ENCODE measurements around the gene CHEK1. TPM values are rescaled to one million over a fixed set of nuclear protein-coding genes. Genes with fewer than 3 reads are reported as not detected.

Gene CHEK1
- total and polyA plus RNA-seq, 2 of the 4 experiments (the other 2 are of a cell fraction): 16.0 to 22.6 TPM

DNA sequence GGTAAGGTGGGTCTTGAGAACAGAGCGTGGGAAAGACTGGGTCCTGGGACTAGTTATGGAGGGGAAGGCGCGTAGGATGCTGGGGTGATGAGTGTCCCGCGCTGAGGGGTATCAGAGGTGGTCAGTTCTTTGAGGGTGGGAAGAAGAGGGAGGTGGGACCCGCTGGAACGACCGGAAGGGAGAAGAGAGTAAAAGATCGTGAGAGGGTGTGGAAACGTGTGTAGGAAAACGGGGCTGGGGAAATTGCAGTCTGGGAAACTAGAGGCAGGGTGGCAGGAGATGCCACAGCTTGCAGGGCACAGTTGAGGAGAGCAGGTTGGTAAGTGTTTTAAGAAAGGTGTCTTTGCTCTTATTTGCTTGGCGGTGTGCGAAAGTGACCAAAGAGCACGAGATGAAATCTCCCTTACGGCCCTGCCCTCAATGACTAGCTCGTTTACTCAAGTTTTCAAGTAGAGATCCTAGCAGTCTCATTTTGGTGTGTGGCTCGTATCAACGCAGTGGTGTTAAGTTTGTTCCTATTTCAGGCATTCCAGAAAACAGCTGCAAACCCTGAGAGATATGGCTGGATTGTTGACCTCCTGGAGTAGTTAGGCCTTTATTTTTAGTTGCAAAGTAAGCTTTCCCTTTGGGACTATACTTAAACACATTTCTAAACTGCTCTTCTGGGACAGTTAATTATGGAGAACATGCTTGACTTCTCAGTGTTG, 31.7 kb upstream of the CHEK1 start:
- TF ChIP-seq, protein P1, sequence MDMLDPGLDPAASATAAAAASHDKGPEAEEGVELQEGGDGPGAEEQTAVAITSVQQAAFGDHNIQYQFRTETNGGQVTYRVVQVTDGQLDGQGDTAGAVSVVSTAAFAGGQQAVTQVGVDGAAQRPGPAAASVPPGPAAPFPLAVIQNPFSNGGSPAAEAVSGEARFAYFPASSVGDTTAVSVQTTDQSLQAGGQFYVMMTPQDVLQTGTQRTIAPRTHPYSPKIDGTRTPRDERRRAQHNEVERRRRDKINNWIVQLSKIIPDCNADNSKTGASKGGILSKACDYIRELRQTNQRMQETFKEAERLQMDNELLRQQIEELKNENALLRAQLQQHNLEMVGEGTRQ (IDR thresholded peaks at IDR 0.05; ENCODE audit: low read depth, low read length): no peak
- Histone ChIP-seq H4K20me1 (ENCODE audit: insufficient read depth, low read length) (peaks cover 6% of the 10 kb centered on the region; the same call in 1 of the 2 replicates), H2BK15ac (ENCODE audit: low read depth, low read length) (no peak overlapping the region), H3K18ac (ENCODE audit: low read depth, low read length) (peak overlapping the region; percentile 62; the same call in 1 of the 2 replicates), H4K8ac (ENCODE audit: low read depth in 2 of 2, low read length in 2 of 2) (peak overlapping the region; percentile 75 to 90), H3K4me1 (ENCODE audit: control insufficient read depth, insufficient read depth, low read length) (0 out of 2 replicates have a peak, but pooled peaks cover 2% of the 10 kb centered on the region), H3K27ac (ENCODE audit: insufficient read depth, low read length) (peak overlapping the region; percentile 87), H3K27me3 (ENCODE audit: control insufficient read depth, insufficient read depth, low read length) (no peaks in the 10 kb centered on the region), H4K5ac (ENCODE audit: low read depth, low read length) (peak overlapping the region; percentile 78), H3K23ac (ENCODE audit: low read depth, low read length) (peak overlapping the region; percentile 96), H3K4me2 (ENCODE audit: low read depth, low read length) (peak overlapping the region; percentile 97), H2AK9ac (replicated peaks; ENCODE audit: low read depth, low read length, poor library complexity) (peak overlapping the region; percentile 99), H3K9me1 (ENCODE audit: insufficient read depth, low read length) (no peaks in the 10 kb centered on the region), H3K4ac (ENCODE audit: low read depth, low read length) (peak overlapping the region; percentile 96), H4K91ac (ENCODE audit: insufficient read depth, low read depth, low read length) (peak overlapping the region; percentile 93), H3K56ac (ENCODE audit: extremely low read depth, insufficient read depth, low read length) (peak overlapping the region; percentile 89), H2AK5ac (ENCODE audit: low read depth, low read length) (peak overlapping the region; percentile 94), H3K36me3 (ENCODE audit: control insufficient read depth, insufficient read depth, low read length) (peaks cover 3% of the 10 kb centered on the region; the same call in 1 of the 2 replicates), H3K9me3 (ENCODE audit: control insufficient read depth, insufficient read depth, low read length) (no peaks in the 10 kb centered on the region), H3K9ac (ENCODE audit: low read depth, low read length) (peak overlapping the region; percentile 91), H2BK120ac (ENCODE audit: low read depth, low read length) (peak overlapping the region; percentile 63), H3K14ac (replicated peaks; ENCODE audit: low read depth, low read length) (peak overlapping the region; percentile 95), H2AFZ (replicated peaks; ENCODE audit: low read length, poor library complexity) (peak overlapping the region; percentile 94), H3K79me1 (ENCODE audit: low read depth in 1 of 2, low read length in 2 of 2) (peaks cover 0 to 34% of the 10 kb centered on the region in 2 experiments; a peak in 3 of 4 replicates), H2BK5ac (ENCODE audit: low read depth, low read length, poor library complexity, severe bottlenecking) (peak overlapping the region; percentile 79), H2BK20ac (ENCODE audit: low read depth, low read length) (no peak overlapping the region), H3K4me3 (ENCODE audit: insufficient read depth, low read depth, low read length) (peak overlapping the region; percentile 76)
- peak; percentile 46 for DNase-seq
- no TSS peak for BruUV-seq (replicated peaks)
- POLR2A ChIA-PET (ENCODE audit: unreplicated experiment): no interaction called here
- WGBS, 2 experiments (ENCODE audit: extremely low coverage in 2 of 2, insufficient read length in 1 of 2): 0% methylated on average over 11 of the region's 18 CpGs; no CpG with 5 or more reads in 1 of the 2 experiments
- dilution Hi-C loops (cut with HindIII; ENCODE audit: low sequenced_read_pairs, unreplicated experiment): no loop called here
- in situ Hi-C loops (cut with MboI; ENCODE audit: low sequenced_read_pairs): loop anchor here (25.0 kb wide), 1 partner anchor 956 kb away; no protein-coding TSS in a partner anchor
- CTCF ChIA-PET: no interaction called here
- ATAC-seq (ENCODE audit: low read depth): peak; percentile 33
- intact Hi-C loops (cut with micrococcal nuclease): no loop called here

All from IMR-90 (cell line).